HCT116 (cell line): Measurements from ENCODE around the gene PTGR2. TPM values are rescaled to one million over a fixed set of nuclear protein-coding genes. Genes with fewer than 3 reads are reported as not detected.

ENCODE experiments used
- ATAC-seq: fragments of 200-7000 bp; cut with Tn5 transposase; 2 replicates; pipeline ENCODE4 v1.9.1; 2020; ENCODE audit warnings: mild to moderate bottlenecking, moderate library complexity
- BruUV-seq: library from RNA; stranded (reverse); fragments of 400-500 nt; replicated peaks from 2 replicates; lab custom pipeline; 2021; lab: Mats Ljungman, UMichigan
- CTCF ChIA-PET: fragments of 300-600 bp; sonication (Branson Sonifier 250); formaldehyde crosslinking; loops from one replicate; lab custom pipeline; 2021; ENCODE audit warnings: antibody characterized with exemption; lab: Charles Lee
- POLR2A ChIA-PET: fragments of 300-600, 350-600 bp; sonication (Branson Sonifier 250); formaldehyde crosslinking; loops from one replicate; lab custom pipeline; 2021; ENCODE audit warnings: antibody characterized with exemption; lab: Charles Lee
- RAD21 ChIA-PET, 2 experiments: fragments of 300-600 bp; sonication (Branson Sonifier 250); formaldehyde crosslinking; loops; one replicate each; lab custom pipeline; 2023; ENCODE audit warnings: low total read pairs in 2 of 2; ENCODE audit not compliant: uncharacterized antibody in 2 of 2, unreplicated experiment in 2 of 2, low non-redundant PET in 1 of 2; lab: Charles Lee
- DNase-seq: peaks from one replicate; pipeline ENCODE4 v3.0.0-alpha.2; 2010; ENCODE audit warnings: low read depth, low spot score
- H2AFZ ChIP-seq: fragments of 200-600 bp; shearing (Covaris generic), sonication (generic); 2 replicates; pipeline ENCODE4 v1.6.1; 2017; ENCODE audit warnings: low read depth, mixed run types, mixed read lengths, antibody characterized with exemption, low read length; ENCODE audit not compliant: poor library complexity, severe bottlenecking
- H3K27ac ChIP-seq: 2 replicates; pipeline ENCODE4 v1.5.1; 2012; ENCODE audit warnings: low read depth, low read length
- H3K27me3 ChIP-seq: fragments of 200-600 bp; sonication (generic); 2 replicates; pipeline ENCODE4 v1.6.1; 2016; ENCODE audit warnings: mixed run types, low read length, mixed read lengths; ENCODE audit not compliant: insufficient read depth
- H3K36me3 ChIP-seq, 2 experiments: fragments of 200-500 bp in 1 of 2; fragments of 200-600 bp in 1 of 2; sonication (Bioruptor generic) in 1 of 2; sonication (generic) in 1 of 2; 2 replicates each; pipeline versions ENCODE4 v1.5.1 to v1.6.1; 2014 to 2016; ENCODE audit warnings: low read length in 2 of 2, inconsistent platforms in 1 of 2, mixed read lengths in 1 of 2, mixed run types in 1 of 2; ENCODE audit not compliant: insufficient read depth in 2 of 2, control insufficient read depth in 1 of 2
- H3K4me1 ChIP-seq, 2 experiments: fragments of 200-600 bp in 1 of 2; sonication (generic) in 1 of 2; 2 replicates each; pipeline versions ENCODE4 v1.5.1 to v1.6.1; 2012 to 2017; ENCODE audit warnings: low read length in 2 of 2, inconsistent platforms in 1 of 2, mild to moderate bottlenecking in 1 of 2, mixed read lengths in 1 of 2, mixed run types in 1 of 2, moderate library complexity in 1 of 2; ENCODE audit not compliant: insufficient read depth in 2 of 2, control insufficient read depth in 1 of 2
- H3K4me2 ChIP-seq: fragments of 200-600 bp; sonication (generic); 2 replicates; pipeline ENCODE4 v1.6.1; 2017; ENCODE audit warnings: mixed run types, low read length, mixed read lengths
- H3K4me3 ChIP-seq, 2 experiments: fragments of 200-600 bp in 1 of 2; sonication (generic) in 1 of 2; replicated peaks in 1 of 2; 2 replicates each; pipeline ENCODE4 v1.5.1; 2011 to 2016; ENCODE audit warnings: low read length in 2 of 2, control low read depth in 1 of 2, low read depth in 1 of 2, mild to moderate bottlenecking in 1 of 2, mixed read lengths in 1 of 2, mixed run types in 1 of 2
- H3K79me2 ChIP-seq: fragments of 200-600 bp; sonication (generic); 2 replicates; pipeline ENCODE4 v1.6.1; 2017; ENCODE audit warnings: mild to moderate bottlenecking, mixed run types, low read length, moderate library complexity, mixed read lengths; ENCODE audit not compliant: insufficient read depth
- H3K9ac ChIP-seq: fragments of 200-600 bp; sonication (generic); 2 replicates; pipeline ENCODE4 v1.6.1; 2016; ENCODE audit warnings: low read length, mixed read lengths
- H3K9me2 ChIP-seq: fragments of 200-600 bp; sonication (generic), shearing (Covaris generic); 2 replicates; pipeline ENCODE4 v1.6.1; 2017; ENCODE audit warnings: mixed run types, mild to moderate bottlenecking, moderate library complexity; ENCODE audit not compliant: insufficient read depth
- H3K9me3 ChIP-seq, 2 experiments: fragments of 200-500 bp in 1 of 2; fragments of 200-600 bp in 1 of 2; sonication (Bioruptor generic) in 1 of 2; sonication (generic) in 1 of 2; 2 replicates each; pipeline ENCODE4 v1.6.1; 2014 to 2017; ENCODE audit warnings: low read length in 2 of 2, mixed read lengths in 2 of 2, inconsistent platforms in 1 of 2, low read depth in 1 of 2, mild to moderate bottlenecking in 1 of 2, mixed run types in 1 of 2, moderate library complexity in 1 of 2; ENCODE audit not compliant: control insufficient read depth in 1 of 2, insufficient read depth in 1 of 2
- H4K20me1 ChIP-seq: fragments of 200-600 bp; sonication (generic), shearing (Covaris generic); 2 replicates; pipeline ENCODE4 v1.6.1; 2017; ENCODE audit warnings: mixed run types, mild to moderate bottlenecking, moderate library complexity; ENCODE audit not compliant: insufficient read depth
- CEBPB ChIP-seq: IDR thresholded peaks from 2 replicates; pipeline ENCODE4 v1.6.1; 2012; ENCODE audit warnings: low read depth
- CTCF ChIP-seq, 3 experiments: fragments of 200-600 bp in 1 of 3; sonication (generic) in 1 of 3; IDR thresholded peaks in 2 of 3; conservative IDR thresholded peaks in 1 of 3; 2 replicates each; pipeline ENCODE4 v1.5.1; 2012 to 2017; ENCODE audit warnings: low read depth in 2 of 3, low read length in 2 of 3, antibody characterized with exemption in 1 of 3, borderline replicate concordance in 1 of 3, control low read depth in 1 of 3, mild to moderate bottlenecking in 1 of 3, mixed read lengths in 1 of 3, mixed run types in 1 of 3, moderate library complexity in 1 of 3; ENCODE audit not compliant: insufficient read depth in 1 of 3
- EZH2 ChIP-seq: fragments of 200-600 bp; sonication (generic); IDR thresholded peaks from 2 replicates; pipeline ENCODE4 v1.6.1; 2017; ENCODE audit warnings: antibody characterized with exemption, mixed run types
- FOSL1 ChIP-seq: IDR thresholded peaks from 2 replicates; pipeline ENCODE4 v1.6.1; 2012; ENCODE audit warnings: low read depth
- JUND ChIP-seq: IDR thresholded peaks from 2 replicates; pipeline ENCODE4 v1.6.1; 2012
- MAX ChIP-seq: IDR thresholded peaks from 2 replicates; pipeline ENCODE4 v1.6.1; 2012
- POLR2A ChIP-seq: IDR thresholded peaks from 2 replicates; pipeline ENCODE4 v1.7.0; 2011; ENCODE audit warnings: borderline replicate concordance; ENCODE audit not compliant: insufficient read depth, insufficient read length; ENCODE audit errors: extremely low read depth
- RAD21 ChIP-seq: IDR thresholded peaks from 2 replicates; pipeline ENCODE4 v1.6.1; 2012; ENCODE audit warnings: low read depth, mild to moderate bottlenecking
- REST ChIP-seq: IDR thresholded peaks from 2 replicates; pipeline ENCODE4 v1.6.1; 2012; ENCODE audit warnings: low read depth
- SIN3A ChIP-seq: IDR thresholded peaks from 2 replicates; pipeline ENCODE4 v1.6.1; 2012; ENCODE audit warnings: low read depth
- SP1 ChIP-seq: IDR thresholded peaks from 2 replicates; pipeline ENCODE4 v1.6.1; 2012; ENCODE audit warnings: low read depth
- SRF ChIP-seq: IDR thresholded peaks from 2 replicates; pipeline ENCODE4 v1.6.1; 2012; ENCODE audit warnings: low read depth
- ZBTB33 ChIP-seq: IDR thresholded peaks from 2 replicates; pipeline ENCODE4 v1.6.1; 2011; ENCODE audit warnings: mild to moderate bottlenecking, low read length, moderate library complexity; ENCODE audit not compliant: insufficient replicate concordance; ENCODE audit errors: extremely low read depth
- ZFX ChIP-seq: fragments of 450-650 bp; IDR thresholded peaks from 2 replicates; pipeline ENCODE4 v1.6.1; 2017
- intact Hi-C: fragments of 100-400 bp; cut with micrococcal nuclease; formaldehyde crosslinking; loops from 2 replicates; pipeline ENCODE4 v1.10.0; 2022
- total RNA-seq: library from RNA; stranded (reverse); gene quantifications from one replicate; pipeline ENCODE4 v1.2.1, GENCODE V29; 2021; ENCODE audit not compliant: unreplicated experiment

PTGR2 gene
- total RNA-seq, 1 experiment from 2014 or later = 22.1 TPM

- Histone ChIP-seq H3K9me3 (no peaks in the 10 kb centered on the region), H3K4me3 (no peak overlapping the region), H2AFZ (no peak overlapping the region), H4K20me1 (no peaks in the 10 kb centered on the region), H3K79me2 (no peaks in the 10 kb centered on the region), H3K36me3 (no peaks in the 10 kb centered on the region), H3K9me2 (no peaks in the 10 kb centered on the region), H3K4me1 (no peaks in the 10 kb centered on the region), H3K27ac (no peak overlapping the region), H3K27me3 (no peaks in the 10 kb centered on the region), H3K4me2 (no peak overlapping the region), H3K9ac (no peak overlapping the region)
- ChIA-PET RAD21 (interaction anchor here in 1 of 2 experiments (0.7 kb wide), 1 partner anchor 69 kb away, joined by 3 read pairs; no protein-coding TSS in a partner anchor), POLR2A (no interaction called here), CTCF (no interaction called here)
- BruUV-seq = no TSS peak
- no peak for TF ChIP-seq JUND
- no peak for TF ChIP-seq POLR2A
- no peak for TF ChIP-seq REST
- no peak for TF ChIP-seq RAD21
- TF ChIP-seq SP1 = no peak
- TF ChIP-seq SIN3A = no peak
- no peak for TF ChIP-seq CEBPB
- TF ChIP-seq ZFX = no peak
- no peak for TF ChIP-seq MAX
- TF ChIP-seq CTCF (IDR thresholded peaks at IDR 0.05 in 2 of 3, conservative IDR thresholded peaks at IDR 0.05 in 1 of 3; ENCODE audit: borderline replicate concordance in 1 of 3, insufficient read depth in 1 of 3, low read depth in 2 of 3, low read length in 2 of 3) = no peak
- TF ChIP-seq FOSL1 = no peak
- TF ChIP-seq SRF = no peak
- no peak for TF ChIP-seq ZBTB33
- no peak for TF ChIP-seq EZH2
- no peak for ATAC-seq
- DNase-seq = no peak
- intact Hi-C loops = no loop called here
Measured at GRCh38 chr14:73818821-73819220, 32.8 kb upstream of the PTGR2 start.
